CD4-positive, alpha-beta T cell (primary cell): ENCODE measurements around the gene FKBP2. TPM values are rescaled to one million over a fixed set of nuclear protein-coding genes. Genes with fewer than 3 reads are reported as not detected.
A peak's percentile ranks its signal among the peaks of the same experiment; 100 is the strongest.

Experiments used
- ATAC-seq: fragments of 200-7000 bp; cut with Tn5 transposase; one replicate; pipeline ENCODE4 v1.10.0; 2022; ENCODE audit warnings: mild to moderate bottlenecking; ENCODE audit not compliant: poor library complexity
- CTCF ChIA-PET: fragments of 350-600 bp; sonication (Branson Sonifier 250); formaldehyde crosslinking; loops from one replicate; lab custom pipeline; 2021; ENCODE audit warnings: antibody characterized with exemption, inconsistent platforms; lab: Charles Lee
- POLR2A ChIA-PET: fragments of 350-600 bp; sonication (Branson Sonifier 250); formaldehyde crosslinking; loops from one replicate; lab custom pipeline; 2021; ENCODE audit warnings: antibody characterized with exemption, inconsistent platforms; lab: Charles Lee
- DNase-seq, 14 experiments: peaks; one replicate each; pipeline ENCODE4 v3.0.0-alpha.2; 2013 to 2020; ENCODE audit warnings: mixed read lengths in 2 of 14
- H3K27ac ChIP-seq, 2 donors: one replicate each; pipeline versions ENCODE4 v1.5.1 to v1.7.0; 2013; ENCODE audit warnings: low read length in 2 of 2, low read depth in 1 of 2, mild to moderate bottlenecking in 1 of 2
- H3K27me3 ChIP-seq, 2 experiments: 1 replicate in 1 of 2; 2 replicates in 1 of 2; pipeline versions ENCODE4 v1.6.1 to v1.7.0; 2013; ENCODE audit warnings: low read length in 2 of 2, control low read depth in 1 of 2, mild to moderate bottlenecking in 1 of 2, moderate library complexity in 1 of 2; ENCODE audit not compliant: insufficient read depth in 2 of 2, control insufficient read depth in 1 of 2
- H3K36me3 ChIP-seq: one replicate; pipeline ENCODE4 v1.6.1; 2013; ENCODE audit warnings: low read length, control low read depth; ENCODE audit not compliant: insufficient read depth
- H3K4me1 ChIP-seq: one replicate; pipeline ENCODE4 v1.6.1; 2013; ENCODE audit warnings: low read length, control low read depth; ENCODE audit not compliant: insufficient read depth
- H3K4me3 ChIP-seq: one replicate; pipeline ENCODE4 v1.5.1; 2013; ENCODE audit warnings: mild to moderate bottlenecking, low read length, moderate library complexity
- H3K9me3 ChIP-seq, 2 experiments: 1 replicate in 1 of 2; 2 replicates in 1 of 2; pipeline versions ENCODE4 v1.6.1 to v1.7.0; 2013; ENCODE audit warnings: low read length in 2 of 2, mild to moderate bottlenecking in 2 of 2, control low read depth in 1 of 2, moderate library complexity in 1 of 2; ENCODE audit not compliant: control insufficient read depth in 1 of 2, insufficient read depth in 1 of 2
- H3K27ac Mint-ChIP-seq: one replicate; pipeline ENCODE4 v1.8.0; 2020; ENCODE audit warnings: mixed read lengths
- H3K27me3 Mint-ChIP-seq: one replicate; pipeline ENCODE4 v1.8.0; 2021; ENCODE audit warnings: mixed read lengths
- H3K36me3 Mint-ChIP-seq: one replicate; pipeline ENCODE4 v1.8.0; 2021; ENCODE audit warnings: low read depth, mixed read lengths
- H3K4me1 Mint-ChIP-seq: one replicate; pipeline ENCODE4 v1.8.0; 2021; ENCODE audit warnings: low read depth, mixed read lengths
- H3K4me3 Mint-ChIP-seq: one replicate; pipeline ENCODE4 v1.8.0; 2020; ENCODE audit warnings: mild to moderate bottlenecking, mixed read lengths
- H3K9me3 Mint-ChIP-seq: one replicate; pipeline ENCODE4 v1.8.0; 2020; ENCODE audit warnings: mixed read lengths
- CTCF ChIP-seq: fragments of 200-600 bp; IDR thresholded peaks from one replicate; pipeline ENCODE4 v1.8.0; 2022; ENCODE audit warnings: antibody characterized with exemption, mild to moderate bottlenecking
- intact Hi-C, 2 experiments: fragments of 100-400 bp; cut with DNase I in 1 of 2; cut with micrococcal nuclease in 1 of 2; formaldehyde crosslinking; loops; one replicate each; pipeline versions ENCODE4 v1.15.1 to v1.9.0; 2023 to 2025; cut with DNase I, micrococcal nuclease
- total RNA-seq, 174 experiments: library from RNA in 2 of 174; stranded (reverse) in 2 of 174; gene quantifications; one replicate each; pipeline ENCODE4 v1.2.3 and lab custom pipeline; 2021 to 2026

The FKBP2 gene
- total RNA-seq, 2 experiments from 2014 or later, result 11.2 to 14.6 TPM

GRCh38 chr11:64281957-64282770 lies 41.3 kb downstream of the FKBP2 start:
- ATAC-seq (no peak), DNase-seq (no peak)
- Mint-ChIP-seq H3K27me3 (no peaks in the 10 kb centered on the region), H3K36me3 (peaks cover 11% of the 10 kb centered on the region), H3K9me3 (no peaks in the 10 kb centered on the region), H3K4me1 (peaks cover 21% of the 10 kb centered on the region), H3K4me3 (peak overlapping the region; percentile 45), H3K27ac (no peak overlapping the region)
- Histone ChIP-seq H3K36me3 (peaks cover 19% of the 10 kb centered on the region), H3K4me1 (peaks cover 34% of the 10 kb centered on the region), H3K9me3 (no peaks in the 10 kb centered on the region), H3K4me3 (no peak overlapping the region), H3K27me3 (no peaks in the 10 kb centered on the region), H3K27ac (no peak overlapping the region)
- TF ChIP-seq CTCF, result no peak
- POLR2A ChIA-PET, result interaction anchor here (1.1 to 5.3 kb wide), 2 partner anchors 12 to 76 kb away, joined by 3 to 125 read pairs; partner anchors contain the start of gene FERMT3
- intact Hi-C loops, result no loop called here
- CTCF ChIA-PET, result interaction anchor here (1.2 to 5.8 kb wide), 3 partner anchors 11 to 461 kb away, joined by 3 to 36 read pairs (median 7); no protein-coding TSS in a partner anchor

GRCh38 chr11:64283092-64283491 lies 42.2 kb downstream of the FKBP2 start:
- no peak for DNase-seq
- no peak for TF ChIP-seq CTCF
- peaks cover 19% of the 10 kb centered on the region for H3K36me3 ChIP-seq
- no peaks in the 10 kb centered on the region for H3K9me3 ChIP-seq
- H3K27ac Mint-ChIP-seq, result peak overlapping the region; percentile 97
- no peak for ATAC-seq
- no peaks in the 10 kb centered on the region for H3K27me3 Mint-ChIP-seq
- peaks cover 21% of the 10 kb centered on the region for H3K4me1 Mint-ChIP-seq
- no peak overlapping the region for H3K27ac ChIP-seq
- H3K27me3 ChIP-seq, result no peaks in the 10 kb centered on the region
- peak overlapping the region; percentile 74 for H3K4me3 Mint-ChIP-seq
- H3K4me1 ChIP-seq, result peaks cover 37% of the 10 kb centered on the region
- CTCF ChIA-PET, result interaction anchor here (1.2 to 5.8 kb wide), 4 partner anchors 12 to 460 kb away, joined by 3 to 36 read pairs (median 14); partner anchors contain the start of gene CATSPERZ
- intact Hi-C loops, result no loop called here
- POLR2A ChIA-PET, result interaction anchor here (1.1 to 5.3 kb wide), 2 partner anchors 13 to 77 kb away, joined by 3 to 125 read pairs; partner anchors contain the start of gene FERMT3
- H3K36me3 Mint-ChIP-seq, result peaks cover 11% of the 10 kb centered on the region
- no peak overlapping the region for H3K4me3 ChIP-seq
- no peaks in the 10 kb centered on the region for H3K9me3 Mint-ChIP-seq

GRCh38 chr11:64284048-64284961 lies 43.4 kb downstream of the FKBP2 start, which contains the start of gene BAD:
Gene BAD (minus strand): TSS chr11:64284665. CDS start chr11:64284368, 297 bp downstream.
- peaks cover 5% of the 10 kb centered on the region for H3K36me3 Mint-ChIP-seq
- ATAC-seq, result peak; percentile 77
- peak within 1 kb of the TSS; percentile 97 for H3K4me3 ChIP-seq
- H3K9me3 Mint-ChIP-seq, result no peaks in the 10 kb centered on the region
- POLR2A ChIA-PET, result interaction anchor here (0.7 to 5.3 kb wide), 18 partner anchors 10 to 1619 kb away, joined by 3 to 125 read pairs (median 6); partner anchors contain the start of genes C11orf98, CATSPERZ, CSKMT and ESRRA
- CTCF ChIA-PET, result interaction anchor here (0.9 to 5.8 kb wide), 5 partner anchors 13 to 80 kb away, joined by 3 to 36 read pairs (median 20); partner anchors contain the start of genes CATSPERZ and PRDX5
- peaks cover 13% of the 10 kb centered on the region for H3K36me3 ChIP-seq
- no peaks in the 10 kb centered on the region for H3K9me3 ChIP-seq
- no peaks in the 10 kb centered on the region for H3K27me3 ChIP-seq
- intact Hi-C loops, result loop anchor here in 1 of 2 experiments (2.0 kb wide), 1 partner anchor 44 kb away; the partner anchor contains the start of gene FKBP2
- H3K4me1 Mint-ChIP-seq, result peaks cover 21% of the 10 kb centered on the region
- peak within 1 kb of the TSS; percentile 97 for H3K27ac Mint-ChIP-seq
- peaks cover 37% of the 10 kb centered on the region for H3K4me1 ChIP-seq
- peak within 1 kb of the TSS; percentile 93 for H3K4me3 Mint-ChIP-seq
- no peak for TF ChIP-seq CTCF
- DNase-seq, result peak; percentile 87 to 95 (median 91)
- H3K27ac ChIP-seq, result peak within 1 kb of the TSS; percentile 99 to 100
- H3K27me3 Mint-ChIP-seq, result no peaks in the 10 kb centered on the region
